GM21528 (cell line): ENCODE data around the gene ABLIM2.

Experiments used
- ATAC-seq: cut with Tn5 transposase; IDR thresholded peaks from one replicate; pipeline ENCODE4 v1.9.1; 2021; ENCODE audit warnings: mild to moderate bottlenecking, moderate library complexity; ENCODE audit not compliant: unreplicated experiment, low FRiP score

The ABLIM2 gene

GRCh38 chr4:8053688-8054449 is 104.7 kb downstream of the ABLIM2 start:
- ATAC-seq: no peak

DNA sequence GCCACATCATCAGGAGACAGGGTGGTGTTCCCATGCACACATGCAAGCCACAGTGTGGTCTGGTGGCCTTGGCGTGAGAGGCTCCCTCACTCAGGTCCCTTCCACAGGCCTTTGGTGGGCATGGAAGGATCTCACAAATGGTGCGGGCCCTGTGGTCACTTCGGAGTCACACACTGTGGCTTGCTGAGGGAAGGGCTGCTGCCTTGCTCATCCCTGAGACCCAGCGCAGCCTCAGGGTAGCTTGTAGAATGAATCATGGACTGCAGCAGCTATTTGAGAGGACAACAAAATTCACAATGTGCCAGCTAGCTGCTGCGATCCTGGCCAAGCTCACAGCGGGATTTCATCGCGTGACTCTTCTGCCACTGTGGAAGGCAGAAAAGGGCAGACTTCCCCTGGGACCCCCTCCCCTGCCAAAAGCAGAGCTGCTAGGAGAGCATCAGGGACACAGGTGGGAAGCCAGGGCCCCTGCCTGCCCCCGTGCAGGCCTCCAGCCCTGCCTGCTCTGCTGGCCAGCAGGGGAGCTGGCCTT is 106.4 kb downstream of the ABLIM2 start:
- ATAC-seq: no peak

DNA sequence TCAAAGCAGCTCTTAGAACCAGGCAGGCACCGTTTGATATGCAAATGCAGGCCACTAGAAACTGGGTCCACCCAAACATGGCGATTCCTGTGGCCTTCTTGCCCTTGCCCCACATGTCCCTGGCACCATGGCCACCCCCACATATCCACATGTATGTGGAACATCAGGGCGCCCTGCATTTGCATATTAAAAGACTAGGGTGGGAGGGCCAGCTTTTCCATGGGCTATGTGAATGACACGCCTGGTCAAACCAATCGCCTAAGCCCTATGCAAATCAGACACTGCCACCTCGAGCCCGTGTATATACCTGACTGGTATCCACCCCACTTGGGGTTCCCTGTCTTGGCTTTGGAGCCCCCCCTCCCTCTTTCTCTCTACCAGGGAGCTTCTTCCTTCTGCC is 107.0 kb downstream of the ABLIM2 start:
- no peak for ATAC-seq

DNA sequence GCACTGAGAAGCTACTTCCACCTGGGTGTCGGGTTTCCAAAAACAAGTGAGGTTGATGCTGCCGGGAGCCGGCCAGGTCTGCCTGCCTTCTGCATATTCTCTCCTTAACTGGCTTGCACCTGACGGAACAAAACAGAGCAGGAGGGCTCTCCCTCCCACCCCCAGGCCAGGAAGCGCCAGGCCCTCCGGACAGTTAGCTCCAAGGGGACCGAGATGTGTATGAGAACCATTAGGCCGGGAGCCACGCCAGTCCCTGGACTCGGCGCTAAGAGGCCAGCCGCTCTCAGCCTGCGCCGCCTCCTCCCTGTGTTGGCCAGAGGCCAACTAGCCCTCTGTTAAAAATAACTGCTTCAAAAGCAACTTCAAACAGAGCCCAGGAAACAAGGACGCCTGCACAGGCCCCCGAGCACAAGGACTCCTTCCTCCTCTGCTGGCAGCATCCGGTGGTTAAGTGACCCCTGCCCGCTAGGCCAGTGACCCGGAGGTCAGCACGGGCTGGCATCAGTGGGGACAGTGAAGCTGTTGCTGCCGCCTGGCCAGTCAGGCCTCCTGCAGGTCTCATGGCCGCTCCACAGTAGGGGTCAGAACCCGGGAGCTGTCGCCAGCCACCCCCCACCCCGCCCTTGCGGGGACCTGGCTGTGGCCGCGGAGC is 107.9 kb downstream of the ABLIM2 start:
- no peak for ATAC-seq

DNA sequence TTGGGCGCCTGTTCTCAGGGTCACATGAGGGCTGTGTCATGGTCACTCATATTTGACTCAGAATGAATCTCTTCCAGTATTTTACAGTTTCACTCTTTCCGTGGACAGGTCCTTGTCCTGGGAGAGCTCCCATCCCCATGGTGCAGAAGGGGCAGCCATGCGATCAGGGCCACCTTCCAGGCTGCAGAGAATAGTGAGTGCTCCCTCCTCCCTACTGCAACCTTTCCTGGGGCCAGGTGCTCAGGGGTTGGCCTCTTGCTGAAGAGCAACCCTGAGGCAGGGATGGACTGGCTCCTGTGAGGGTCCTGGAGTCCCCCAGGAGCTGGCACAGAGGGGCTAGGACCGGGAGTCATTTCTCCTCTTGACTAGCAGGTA is 108.4 kb downstream of the ABLIM2 start:
- no peak for ATAC-seq

- no peak for ATAC-seq
These were observed 109.5 kb downstream of the ABLIM2 start for GRCh38 chr4:8048856-8049676.

GRCh38 chr4:8047837-8048678 is 110.6 kb downstream of the ABLIM2 start:
- ATAC-seq: no peak

DNA sequence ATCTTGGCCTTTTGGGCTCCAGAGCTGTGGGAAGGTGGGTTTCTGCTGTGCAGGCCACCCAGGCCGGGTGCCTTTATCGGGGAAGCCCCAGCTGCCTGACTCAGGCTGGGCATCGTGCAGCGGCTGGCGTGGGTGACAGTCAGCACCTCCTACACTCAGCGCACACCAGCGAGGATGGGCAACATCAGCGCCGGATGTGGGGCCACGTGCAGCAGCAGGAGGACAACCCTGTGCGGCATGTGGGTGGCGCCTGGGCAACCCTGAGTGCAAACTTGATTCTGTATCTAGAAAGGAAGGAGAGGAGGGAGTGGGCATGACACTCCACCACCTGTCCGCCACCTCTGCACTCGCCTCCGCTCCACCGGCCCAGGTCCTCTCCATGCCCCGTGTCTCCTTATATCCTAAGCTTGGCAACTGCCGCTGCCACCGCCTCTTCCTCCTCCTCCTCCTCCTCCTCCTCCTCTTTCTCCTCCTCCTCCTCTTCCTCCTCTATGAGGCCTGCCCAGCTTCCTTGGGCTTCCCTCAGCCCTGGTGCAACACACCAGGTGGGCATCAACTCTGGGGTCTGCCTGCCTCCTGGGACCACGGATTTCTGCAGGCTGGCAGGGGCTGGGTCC is 111.6 kb downstream of the ABLIM2 start:
- ATAC-seq: no peak

DNA sequence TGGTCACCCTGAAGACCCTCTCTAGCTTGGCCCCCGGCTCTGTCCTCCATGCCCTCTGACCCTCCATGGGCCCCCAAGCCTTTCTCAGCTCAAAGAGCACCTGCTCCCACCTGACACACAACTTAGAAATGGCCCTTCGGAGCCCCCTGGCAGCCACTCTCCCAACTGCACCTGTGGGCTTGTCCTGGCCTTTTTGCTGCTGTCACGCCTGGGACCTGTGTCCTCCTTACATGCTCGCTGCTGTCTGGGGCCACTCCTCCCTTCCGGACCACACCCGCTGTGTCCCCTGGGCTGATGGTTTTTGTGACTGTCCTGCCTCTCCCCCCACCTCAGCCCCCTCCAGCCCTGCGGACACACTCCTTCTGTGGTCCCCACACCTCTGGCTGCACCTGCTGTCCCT is 112.7 kb downstream of the ABLIM2 start:
- ATAC-seq: no peak

- no peak for ATAC-seq
These were observed 113.9 kb downstream of the ABLIM2 start for GRCh38 chr4:8044699-8045098.

DNA sequence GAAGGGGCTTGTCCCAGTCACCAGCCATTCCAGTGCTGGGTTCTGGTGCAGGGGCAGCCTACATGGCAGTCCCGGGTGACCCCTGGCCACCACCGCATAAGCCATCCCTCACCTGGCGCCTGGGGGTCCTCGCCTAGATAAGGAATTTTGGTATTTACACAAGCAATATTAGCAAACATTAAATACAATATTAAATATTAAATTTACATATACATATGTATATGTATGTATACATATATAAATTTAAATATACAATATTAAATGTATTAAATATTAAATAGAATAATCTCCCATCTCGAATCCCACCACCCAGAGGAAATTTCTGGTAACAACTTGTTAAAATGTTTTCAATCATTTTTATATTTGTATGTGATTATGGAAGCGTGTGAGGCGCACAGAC is 114.4 kb downstream of the ABLIM2 start:
- ATAC-seq: no peak

DNA sequence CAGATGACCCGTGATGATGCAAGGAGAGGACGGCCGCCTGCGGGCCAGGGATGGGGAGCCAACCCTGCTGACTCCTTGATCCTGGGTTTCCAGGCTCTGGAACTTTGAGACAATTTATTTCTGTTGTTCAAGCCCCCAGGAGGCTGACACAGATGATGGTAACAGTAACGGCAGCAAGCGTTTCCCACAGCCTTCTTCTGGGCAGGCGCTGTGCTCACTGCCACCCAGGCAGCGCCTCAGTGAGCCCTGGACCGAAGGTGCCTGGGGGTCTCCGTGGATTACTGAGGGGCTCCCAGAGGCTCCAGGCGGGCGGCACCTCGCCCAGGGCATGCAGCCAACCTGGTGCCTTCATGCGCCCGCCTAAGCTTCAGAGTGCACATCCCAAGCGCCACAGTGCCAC is 115.0 kb downstream of the ABLIM2 start:
- ATAC-seq: no peak

GRCh38 chr4:8041868-8042267 is 116.7 kb downstream of the ABLIM2 start:
- ATAC-seq: no peak

DNA sequence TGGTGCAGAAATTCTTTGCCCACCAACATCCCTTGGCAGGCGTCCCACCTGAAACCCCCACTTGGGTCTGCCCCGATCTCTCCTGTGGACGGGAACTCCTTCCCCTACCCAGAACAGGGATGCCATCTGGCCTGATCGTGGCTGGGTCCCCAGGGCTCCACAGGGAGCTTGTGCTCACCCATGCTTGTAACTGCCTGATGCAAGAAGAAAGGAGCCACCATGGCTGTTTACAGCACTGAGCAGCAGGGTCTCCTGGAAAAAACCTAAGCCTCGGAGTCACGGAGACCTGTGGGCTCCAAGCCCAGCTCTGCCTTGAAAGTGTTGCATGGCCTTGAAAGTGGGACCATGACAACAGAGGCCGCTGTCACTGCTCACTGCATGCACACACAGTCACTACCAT is 117.4 kb downstream of the ABLIM2 start:
- no peak for ATAC-seq

- no peak for ATAC-seq
These were observed 118.0 kb downstream of the ABLIM2 start for GRCh38 chr4:8040607-8041006.

DNA sequence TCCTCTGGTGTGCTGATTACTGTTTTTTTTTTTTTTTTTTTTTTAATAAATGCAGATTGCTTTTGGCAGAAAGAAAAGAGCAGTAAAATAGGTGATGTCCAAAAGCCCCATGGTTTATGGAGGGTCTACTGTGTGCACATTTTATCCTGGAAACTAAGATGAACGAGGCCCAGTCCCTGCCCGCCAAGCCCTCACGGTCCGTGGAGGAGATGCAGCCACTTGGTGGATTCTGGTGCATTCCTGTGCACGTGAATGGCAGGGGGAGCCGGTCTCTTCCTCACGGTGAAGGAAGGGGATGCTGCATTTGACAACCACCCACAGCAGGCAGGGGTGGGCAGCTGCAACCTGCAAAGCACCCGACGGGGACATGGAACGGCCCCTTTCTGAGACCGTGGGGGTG is 118.8 kb downstream of the ABLIM2 start:
- ATAC-seq: no peak

- ATAC-seq: no peak
These were observed 119.3 kb downstream of the ABLIM2 start for GRCh38 chr4:8039290-8039689.

DNA sequence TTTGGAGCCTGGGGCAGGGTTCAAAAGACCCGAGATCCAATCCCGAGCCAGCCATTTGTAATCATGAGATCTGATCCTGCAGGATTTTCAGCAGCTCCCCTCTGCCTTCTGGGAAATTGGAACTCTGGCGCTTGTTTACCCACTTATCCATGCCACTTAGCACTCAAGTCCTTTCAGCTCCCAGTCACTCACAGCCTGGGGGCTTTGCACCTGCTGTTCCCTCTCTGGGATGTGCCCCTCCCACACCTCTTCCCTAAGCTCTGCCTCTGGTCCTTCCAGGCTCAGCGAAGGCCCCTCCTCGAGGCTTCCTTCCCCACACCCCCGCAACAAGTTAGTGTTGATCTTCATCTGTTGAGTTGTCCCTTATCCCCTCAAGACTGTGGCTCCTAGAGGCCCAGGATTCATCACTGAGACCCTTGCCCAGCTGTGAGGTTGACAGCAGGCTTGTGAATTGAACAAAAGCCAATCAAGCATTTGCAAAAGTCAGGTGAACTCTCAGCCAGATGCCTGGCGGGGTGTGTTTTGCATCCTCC is 119.8 kb downstream of the ABLIM2 start:
- no peak for ATAC-seq

DNA sequence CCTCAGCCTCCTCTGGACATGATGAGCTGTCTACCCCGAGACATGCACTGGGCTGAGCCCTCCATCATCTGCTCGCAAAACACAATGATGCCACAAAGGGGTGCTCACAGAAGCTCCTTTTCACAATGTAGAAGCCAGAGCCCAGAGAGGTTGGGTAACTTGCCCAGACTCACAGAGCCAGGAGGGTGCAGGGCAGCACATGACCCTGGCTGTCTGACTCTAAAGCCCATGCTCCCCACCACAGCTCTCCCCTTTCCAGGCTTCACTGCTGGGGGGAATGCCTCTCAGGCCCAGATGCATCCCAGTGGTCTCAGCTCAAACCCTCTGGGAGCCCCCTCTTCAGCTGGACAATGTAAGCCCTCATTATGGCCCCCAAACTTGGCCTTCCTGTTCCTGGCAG is 120.5 kb downstream of the ABLIM2 start:
- ATAC-seq: no peak
